WTC11 (cell line): ENCODE measurements around the gene DNAL4. TPM values are rescaled to one million over a fixed set of nuclear protein-coding genes. Genes with fewer than 3 reads are reported as not detected.

Experiments used
- ATAC-seq: fragments of 200-7000 bp; cut with Tn5 transposase; 2 replicates; pipeline ENCODE4 v1.10.0; 2021; ENCODE audit warnings: mild to moderate bottlenecking, moderate library complexity
- CTCF ChIA-PET: fragments of 300-600 bp; sonication (Branson Sonifier 250); formaldehyde crosslinking; loops from one replicate; lab custom pipeline; 2021; ENCODE audit warnings: antibody characterized with exemption; lab: Charles Lee
- POLR2A ChIA-PET: fragments of 350-600 bp; sonication (Branson Sonifier 250); formaldehyde crosslinking; loops from one replicate; lab custom pipeline; 2021; ENCODE audit warnings: antibody characterized with exemption; lab: Charles Lee
- DNase-seq: peaks from one replicate; pipeline ENCODE4 v3.0.0; 2021; ENCODE audit warnings: low spot score
- H3K27ac Mint-ChIP-seq: 2 replicates; pipeline ENCODE4 v1.8.0; 2021; ENCODE audit warnings: mixed read lengths
- H3K27me3 Mint-ChIP-seq: 2 replicates; pipeline ENCODE4 v1.8.0; 2021; ENCODE audit warnings: low read depth, mild to moderate bottlenecking, moderate library complexity, mixed read lengths
- H3K36me3 Mint-ChIP-seq: 2 replicates; pipeline ENCODE4 v1.8.0; 2021; ENCODE audit warnings: mixed read lengths
- H3K4me1 Mint-ChIP-seq: 2 replicates; pipeline ENCODE4 v1.8.0; 2022; ENCODE audit warnings: mixed read lengths
- H3K4me3 Mint-ChIP-seq: 2 replicates; pipeline ENCODE4 v1.8.0; 2021; ENCODE audit warnings: mild to moderate bottlenecking, moderate library complexity, mixed read lengths
- H3K9me3 Mint-ChIP-seq: 2 replicates; pipeline ENCODE4 v1.8.0; 2021; ENCODE audit warnings: mixed read lengths
- CBFB ChIP-seq: sonication (generic); formaldehyde crosslinking; IDR thresholded peaks from 2 replicates; pipeline ENCODE4 v1.8.1; 2022; ENCODE audit warnings: mild to moderate bottlenecking, low read depth, missing genetic modification reagents
- FOXP1 ChIP-seq: sonication (generic); formaldehyde crosslinking; IDR thresholded peaks from 2 replicates; pipeline ENCODE4 v1.8.0; 2022; ENCODE audit warnings: missing genetic modification reagents, mild to moderate bottlenecking, moderate library complexity, borderline replicate concordance
- GRHL2 ChIP-seq: fragments of 250-450 bp; sonication (Bioruptor Pico); IDR thresholded peaks from 2 replicates; pipeline ENCODE4 v1.8.0; 2022; ENCODE audit warnings: mild to moderate bottlenecking, moderate library complexity; ENCODE audit not compliant: insufficient replicate concordance, severe bottlenecking
- HMGA2 ChIP-seq: fragments of 250-450 bp; sonication (Bioruptor Pico); IDR thresholded peaks from 2 replicates; pipeline ENCODE4 v1.4.0; 2021; ENCODE audit warnings: mild to moderate bottlenecking, moderate library complexity
- IRF2 ChIP-seq: sonication (generic); formaldehyde crosslinking; IDR thresholded peaks from 2 replicates; pipeline ENCODE4 v1.8.0; 2022; ENCODE audit warnings: low read depth, missing genetic modification reagents, borderline replicate concordance
- JAZF1 ChIP-seq: fragments of 250-450 bp; sonication (Bioruptor Pico); IDR thresholded peaks from 2 replicates; pipeline ENCODE4 v1.9.0; 2021; ENCODE audit warnings: moderate library complexity, mild to moderate bottlenecking, inconsistent platforms
- JUN ChIP-seq: sonication (generic); formaldehyde crosslinking; IDR thresholded peaks from 2 replicates; pipeline ENCODE4 v1.8.0; 2023; ENCODE audit warnings: mild to moderate bottlenecking, missing genetic modification reagents
- MXD4 ChIP-seq: fragments of 250-450 bp; sonication (Bioruptor Pico); IDR thresholded peaks from 2 replicates; pipeline ENCODE4 v1.8.0; 2021; ENCODE audit warnings: mild to moderate bottlenecking, moderate library complexity, borderline replicate concordance
- RELA ChIP-seq: sonication (generic); formaldehyde crosslinking; IDR thresholded peaks from 2 replicates; pipeline ENCODE4 v1.8.1; 2022; ENCODE audit warnings: missing genetic modification reagents, mild to moderate bottlenecking, borderline replicate concordance
- SOX15 ChIP-seq: fragments of 250-450 bp; sonication (Bioruptor Pico); IDR thresholded peaks from 2 replicates; pipeline ENCODE4 v1.9.0; 2021; ENCODE audit warnings: mild to moderate bottlenecking
- TP53 ChIP-seq: sonication (generic); formaldehyde crosslinking; IDR thresholded peaks from 2 replicates; pipeline ENCODE4 v1.8.1; 2023; ENCODE audit warnings: mild to moderate bottlenecking, missing genetic modification reagents
- ZNF263 ChIP-seq: sonication (generic); formaldehyde crosslinking; IDR thresholded peaks from 2 replicates; pipeline ENCODE4 v1.8.1; 2022; ENCODE audit warnings: low read depth, mild to moderate bottlenecking, moderate library complexity, missing genetic modification reagents
- ZNF671 ChIP-seq: fragments of 250-450 bp; sonication (Bioruptor Pico); IDR thresholded peaks from 2 replicates; pipeline ENCODE4 v1.8.0; 2021; ENCODE audit warnings: mild to moderate bottlenecking
- total RNA-seq: library from RNA; stranded (reverse); gene quantifications from 3 replicates; pipeline ENCODE4 v1.2.3, GENCODE V29; 2021
- TF ChIP-seq, protein P1 (sequence below): fragments of 200-600 bp; IDR thresholded peaks from 2 replicates; pipeline ENCODE4 v1.8.0; 2022; ENCODE audit warnings: antibody characterized with exemption
- TF ChIP-seq, protein P2 (sequence below): sonication (generic); formaldehyde crosslinking; IDR thresholded peaks from 2 replicates; pipeline ENCODE4 v1.8.1; 2023; ENCODE audit warnings: mild to moderate bottlenecking, missing genetic modification reagents, borderline replicate concordance
- TF ChIP-seq, protein P3 (sequence below): sonication (generic); formaldehyde crosslinking; IDR thresholded peaks from 2 replicates; pipeline ENCODE4 v1.8.0; 2022; ENCODE audit warnings: missing genetic modification reagents
- TF ChIP-seq, protein P4 (sequence below): sonication (generic); formaldehyde crosslinking; conservative IDR thresholded peaks from 2 replicates; pipeline ENCODE4 v1.8.1; 2023; ENCODE audit warnings: mild to moderate bottlenecking, low read depth, missing genetic modification reagents, moderate library complexity
- TF ChIP-seq, protein P5 (sequence below): fragments of 250-450 bp; sonication (Bioruptor Pico); IDR thresholded peaks from 2 replicates; pipeline ENCODE4 v1.9.0; 2021; ENCODE audit warnings: moderate library complexity, mild to moderate bottlenecking, inconsistent platforms, borderline replicate concordance

The DNAL4 gene
- total RNA-seq, 1 experiment from 2014 or later: 11.8 TPM

DNA sequence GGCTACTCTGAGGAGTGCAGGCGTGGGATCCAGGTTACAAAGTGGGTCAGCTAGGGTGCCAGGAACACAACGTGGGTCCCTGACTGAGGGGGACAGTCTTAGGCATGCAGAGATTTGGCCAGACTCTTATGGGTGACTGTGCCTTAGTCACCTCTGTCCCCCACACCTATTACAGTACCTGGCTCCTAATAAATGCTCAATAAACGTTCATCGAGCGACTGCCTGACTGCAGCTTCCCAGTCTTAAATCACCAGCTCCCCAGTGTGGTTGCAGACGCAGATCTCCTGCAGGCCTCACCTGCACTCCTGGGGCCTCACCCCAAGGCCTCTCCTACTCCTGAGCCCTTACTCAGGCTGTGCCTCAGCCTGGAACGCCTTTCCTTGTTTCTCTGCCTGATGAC, 34.9 kb downstream of the DNAL4 start:
- H3K9me3 Mint-ChIP-seq: no peaks in the 10 kb centered on the region
- no peak overlapping the region for H3K4me3 Mint-ChIP-seq
- peaks cover 11% of the 10 kb centered on the region for H3K27me3 Mint-ChIP-seq
- TF ChIP-seq GRHL2 (CRISPR knock-in tag) (no peak), ZNF263 (no peak), HMGA2 (CRISPR knock-in tag) (no peak), ZNF671 (CRISPR knock-in tag) (no peak), IRF2 (no peak)
- TF ChIP-seq, protein P1, sequence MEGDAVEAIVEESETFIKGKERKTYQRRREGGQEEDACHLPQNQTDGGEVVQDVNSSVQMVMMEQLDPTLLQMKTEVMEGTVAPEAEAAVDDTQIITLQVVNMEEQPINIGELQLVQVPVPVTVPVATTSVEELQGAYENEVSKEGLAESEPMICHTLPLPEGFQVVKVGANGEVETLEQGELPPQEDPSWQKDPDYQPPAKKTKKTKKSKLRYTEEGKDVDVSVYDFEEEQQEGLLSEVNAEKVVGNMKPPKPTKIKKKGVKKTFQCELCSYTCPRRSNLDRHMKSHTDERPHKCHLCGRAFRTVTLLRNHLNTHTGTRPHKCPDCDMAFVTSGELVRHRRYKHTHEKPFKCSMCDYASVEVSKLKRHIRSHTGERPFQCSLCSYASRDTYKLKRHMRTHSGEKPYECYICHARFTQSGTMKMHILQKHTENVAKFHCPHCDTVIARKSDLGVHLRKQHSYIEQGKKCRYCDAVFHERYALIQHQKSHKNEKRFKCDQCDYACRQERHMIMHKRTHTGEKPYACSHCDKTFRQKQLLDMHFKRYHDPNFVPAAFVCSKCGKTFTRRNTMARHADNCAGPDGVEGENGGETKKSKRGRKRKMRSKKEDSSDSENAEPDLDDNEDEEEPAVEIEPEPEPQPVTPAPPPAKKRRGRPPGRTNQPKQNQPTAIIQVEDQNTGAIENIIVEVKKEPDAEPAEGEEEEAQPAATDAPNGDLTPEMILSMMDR: no peak
- TF ChIP-seq, protein P2, sequence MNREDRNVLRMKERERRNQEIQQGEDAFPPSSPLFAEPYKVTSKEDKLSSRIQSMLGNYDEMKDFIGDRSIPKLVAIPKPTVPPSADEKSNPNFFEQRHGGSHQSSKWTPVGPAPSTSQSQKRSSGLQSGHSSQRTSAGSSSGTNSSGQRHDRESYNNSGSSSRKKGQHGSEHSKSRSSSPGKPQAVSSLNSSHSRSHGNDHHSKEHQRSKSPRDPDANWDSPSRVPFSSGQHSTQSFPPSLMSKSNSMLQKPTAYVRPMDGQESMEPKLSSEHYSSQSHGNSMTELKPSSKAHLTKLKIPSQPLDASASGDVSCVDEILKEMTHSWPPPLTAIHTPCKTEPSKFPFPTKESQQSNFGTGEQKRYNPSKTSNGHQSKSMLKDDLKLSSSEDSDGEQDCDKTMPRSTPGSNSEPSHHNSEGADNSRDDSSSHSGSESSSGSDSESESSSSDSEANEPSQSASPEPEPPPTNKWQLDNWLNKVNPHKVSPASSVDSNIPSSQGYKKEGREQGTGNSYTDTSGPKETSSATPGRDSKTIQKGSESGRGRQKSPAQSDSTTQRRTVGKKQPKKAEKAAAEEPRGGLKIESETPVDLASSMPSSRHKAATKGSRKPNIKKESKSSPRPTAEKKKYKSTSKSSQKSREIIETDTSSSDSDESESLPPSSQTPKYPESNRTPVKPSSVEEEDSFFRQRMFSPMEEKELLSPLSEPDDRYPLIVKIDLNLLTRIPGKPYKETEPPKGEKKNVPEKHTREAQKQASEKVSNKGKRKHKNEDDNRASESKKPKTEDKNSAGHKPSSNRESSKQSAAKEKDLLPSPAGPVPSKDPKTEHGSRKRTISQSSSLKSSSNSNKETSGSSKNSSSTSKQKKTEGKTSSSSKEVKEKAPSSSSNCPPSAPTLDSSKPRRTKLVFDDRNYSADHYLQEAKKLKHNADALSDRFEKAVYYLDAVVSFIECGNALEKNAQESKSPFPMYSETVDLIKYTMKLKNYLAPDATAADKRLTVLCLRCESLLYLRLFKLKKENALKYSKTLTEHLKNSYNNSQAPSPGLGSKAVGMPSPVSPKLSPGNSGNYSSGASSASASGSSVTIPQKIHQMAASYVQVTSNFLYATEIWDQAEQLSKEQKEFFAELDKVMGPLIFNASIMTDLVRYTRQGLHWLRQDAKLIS: no peak
- TF ChIP-seq, protein P3, sequence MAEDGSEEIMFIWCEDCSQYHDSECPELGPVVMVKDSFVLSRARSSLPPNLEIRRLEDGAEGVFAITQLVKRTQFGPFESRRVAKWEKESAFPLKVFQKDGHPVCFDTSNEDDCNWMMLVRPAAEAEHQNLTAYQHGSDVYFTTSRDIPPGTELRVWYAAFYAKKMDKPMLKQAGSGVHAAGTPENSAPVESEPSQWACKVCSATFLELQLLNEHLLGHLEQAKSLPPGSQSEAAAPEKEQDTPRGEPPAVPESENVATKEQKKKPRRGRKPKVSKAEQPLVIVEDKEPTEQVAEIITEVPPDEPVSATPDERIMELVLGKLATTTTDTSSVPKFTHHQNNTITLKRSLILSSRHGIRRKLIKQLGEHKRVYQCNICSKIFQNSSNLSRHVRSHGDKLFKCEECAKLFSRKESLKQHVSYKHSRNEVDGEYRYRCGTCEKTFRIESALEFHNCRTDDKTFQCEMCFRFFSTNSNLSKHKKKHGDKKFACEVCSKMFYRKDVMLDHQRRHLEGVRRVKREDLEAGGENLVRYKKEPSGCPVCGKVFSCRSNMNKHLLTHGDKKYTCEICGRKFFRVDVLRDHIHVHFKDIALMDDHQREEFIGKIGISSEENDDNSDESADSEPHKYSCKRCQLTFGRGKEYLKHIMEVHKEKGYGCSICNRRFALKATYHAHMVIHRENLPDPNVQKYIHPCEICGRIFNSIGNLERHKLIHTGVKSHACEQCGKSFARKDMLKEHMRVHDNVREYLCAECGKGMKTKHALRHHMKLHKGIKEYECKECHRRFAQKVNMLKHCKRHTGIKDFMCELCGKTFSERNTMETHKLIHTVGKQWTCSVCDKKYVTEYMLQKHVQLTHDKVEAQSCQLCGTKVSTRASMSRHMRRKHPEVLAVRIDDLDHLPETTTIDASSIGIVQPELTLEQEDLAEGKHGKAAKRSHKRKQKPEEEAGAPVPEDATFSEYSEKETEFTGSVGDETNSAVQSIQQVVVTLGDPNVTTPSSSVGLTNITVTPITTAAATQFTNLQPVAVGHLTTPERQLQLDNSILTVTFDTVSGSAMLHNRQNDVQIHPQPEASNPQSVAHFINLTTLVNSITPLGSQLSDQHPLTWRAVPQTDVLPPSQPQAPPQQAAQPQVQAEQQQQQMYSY (CRISPR knock-in tag): no peak
- no peak for DNase-seq
- H3K4me1 Mint-ChIP-seq: peaks cover 16% of the 10 kb centered on the region
- no peaks in the 10 kb centered on the region for H3K36me3 Mint-ChIP-seq
- no peak for ATAC-seq
- no peak overlapping the region for H3K27ac Mint-ChIP-seq
- CTCF ChIA-PET: interaction anchor here (2.7 kb wide), 1 partner anchor 10 kb away, joined by 14 read pairs; no protein-coding TSS in a partner anchor
- POLR2A ChIA-PET: no interaction called here

DNA sequence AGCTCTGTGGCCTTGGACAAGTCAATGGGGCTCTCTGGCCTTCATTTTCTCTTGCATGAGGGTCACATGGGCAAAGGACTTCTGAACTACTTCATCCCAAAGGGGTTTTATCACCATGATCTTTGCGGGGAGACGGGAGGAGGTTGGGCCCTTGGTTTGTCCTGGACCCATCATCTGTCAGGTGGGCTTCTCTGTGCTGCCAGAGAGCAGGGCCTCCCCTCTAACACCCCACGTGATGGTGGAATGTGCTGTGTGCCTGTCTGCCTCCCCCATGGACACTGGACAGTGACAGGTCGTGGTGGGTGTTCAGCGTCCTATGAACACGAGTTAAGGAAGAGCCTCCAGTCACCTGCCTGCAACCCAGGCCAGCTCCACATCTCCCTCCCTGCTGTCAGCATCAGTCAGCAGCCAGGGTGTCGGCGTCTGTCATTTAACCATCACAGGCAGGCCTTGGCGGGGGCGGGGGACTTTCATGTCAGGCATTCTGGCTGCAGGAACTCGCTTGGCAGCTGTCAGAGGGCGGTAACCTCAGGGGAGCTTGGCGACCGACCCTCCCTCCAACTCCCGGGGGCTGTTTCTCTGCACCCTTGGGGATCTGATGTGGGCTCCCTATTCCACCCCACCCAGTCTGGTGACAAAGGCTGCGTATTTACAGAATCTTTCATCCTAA, 35.5 kb downstream of the DNAL4 start:
- H3K4me1 Mint-ChIP-seq: peaks cover 19% of the 10 kb centered on the region
- H3K9me3 Mint-ChIP-seq: no peaks in the 10 kb centered on the region
- H3K27ac Mint-ChIP-seq: no peak overlapping the region
- DNase-seq: no peak
- H3K27me3 Mint-ChIP-seq: peaks cover 11% of the 10 kb centered on the region
- H3K36me3 Mint-ChIP-seq: no peaks in the 10 kb centered on the region
- ATAC-seq: no peak
- no peak overlapping the region for H3K4me3 Mint-ChIP-seq
- ChIA-PET POLR2A (interaction anchor here (0.6 kb wide), 1 partner anchor 28 kb away, joined by 4 read pairs; no protein-coding TSS in a partner anchor), CTCF (interaction anchor here (0.6 to 2.7 kb wide), 4 partner anchors 8 to 25 kb away, joined by 3 to 14 read pairs (median 4); no protein-coding TSS in a partner anchor)
- TF ChIP-seq CBFB (CRISPR knock-in tag) (no peak), SOX15 (CRISPR knock-in tag) (no peak), TP53 (CRISPR knock-in tag) (no peak), JAZF1 (CRISPR knock-in tag) (no peak), RELA (CRISPR knock-in tag) (no peak), MXD4 (CRISPR knock-in tag) (no peak), FOXP1 (no peak), JUN (CRISPR knock-in tag) (no peak)
- TF ChIP-seq, protein P4, sequence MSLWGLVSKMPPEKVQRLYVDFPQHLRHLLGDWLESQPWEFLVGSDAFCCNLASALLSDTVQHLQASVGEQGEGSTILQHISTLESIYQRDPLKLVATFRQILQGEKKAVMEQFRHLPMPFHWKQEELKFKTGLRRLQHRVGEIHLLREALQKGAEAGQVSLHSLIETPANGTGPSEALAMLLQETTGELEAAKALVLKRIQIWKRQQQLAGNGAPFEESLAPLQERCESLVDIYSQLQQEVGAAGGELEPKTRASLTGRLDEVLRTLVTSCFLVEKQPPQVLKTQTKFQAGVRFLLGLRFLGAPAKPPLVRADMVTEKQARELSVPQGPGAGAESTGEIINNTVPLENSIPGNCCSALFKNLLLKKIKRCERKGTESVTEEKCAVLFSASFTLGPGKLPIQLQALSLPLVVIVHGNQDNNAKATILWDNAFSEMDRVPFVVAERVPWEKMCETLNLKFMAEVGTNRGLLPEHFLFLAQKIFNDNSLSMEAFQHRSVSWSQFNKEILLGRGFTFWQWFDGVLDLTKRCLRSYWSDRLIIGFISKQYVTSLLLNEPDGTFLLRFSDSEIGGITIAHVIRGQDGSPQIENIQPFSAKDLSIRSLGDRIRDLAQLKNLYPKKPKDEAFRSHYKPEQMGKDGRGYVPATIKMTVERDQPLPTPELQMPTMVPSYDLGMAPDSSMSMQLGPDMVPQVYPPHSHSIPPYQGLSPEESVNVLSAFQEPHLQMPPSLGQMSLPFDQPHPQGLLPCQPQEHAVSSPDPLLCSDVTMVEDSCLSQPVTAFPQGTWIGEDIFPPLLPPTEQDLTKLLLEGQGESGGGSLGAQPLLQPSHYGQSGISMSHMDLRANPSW: no peak
- TF ChIP-seq, protein P5, sequence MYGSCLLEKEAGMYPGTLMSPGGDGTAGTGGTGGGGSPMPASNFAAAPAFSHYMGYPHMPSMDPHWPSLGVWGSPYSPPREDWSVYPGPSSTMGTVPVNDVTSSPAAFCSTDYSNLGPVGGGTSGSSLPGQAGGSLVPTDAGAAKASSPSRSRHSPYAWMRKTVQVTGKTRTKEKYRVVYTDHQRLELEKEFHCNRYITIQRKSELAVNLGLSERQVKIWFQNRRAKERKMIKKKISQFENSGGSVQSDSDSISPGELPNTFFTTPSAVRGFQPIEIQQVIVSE (CRISPR knock-in tag): no peak
